NT2/D1 (cell line): Measurements from ENCODE around the gene KIF1B.

ENCODE experiments used
- YY1 ChIP-seq: IDR thresholded peaks from 2 replicates; pipeline ENCODE4 v1.6.1; 2011; ENCODE audit not compliant: insufficient read length, insufficient read depth
- ZNF274 ChIP-seq: IDR thresholded peaks from 2 replicates; pipeline ENCODE4 v1.6.1; 2011; ENCODE audit warnings: mild to moderate bottlenecking, low read depth, low read length

- TF ChIP-seq YY1 (no peak), ZNF274 (no peak)
These were observed 130.7 kb downstream of the KIF1B start for GRCh38 chr1:10340930-10341590.
